IMR-90 (cell line): ENCODE measurements around the gene AGXT2. TPM values are rescaled to one million over a fixed set of nuclear protein-coding genes. Genes with fewer than 3 reads are reported as not detected.

Source experiments
- ATAC-seq: fragments of 200-7000 bp; cut with Tn5 transposase; 2 replicates; pipeline ENCODE4 v1.9.1; 2020; ENCODE audit warnings: low read depth, mild to moderate bottlenecking, moderate library complexity
- BruUV-seq: library from RNA; stranded (reverse); fragments of 400-500 nt; replicated peaks from 2 replicates; lab custom pipeline; 2021; lab: Mats Ljungman, UMichigan
- CTCF ChIA-PET: fragments of 300-600 bp; formaldehyde crosslinking; extraction: SDS; loops from one replicate; lab custom pipeline; 2021; ENCODE audit warnings: antibody characterized with exemption; lab: Yijun Ruan, JAX
- POLR2A ChIA-PET: fragments of 300-600 bp; sonication (Branson Sonifier 250); formaldehyde crosslinking; loops from one replicate; lab custom pipeline; 2022; ENCODE audit warnings: antibody characterized with exemption; ENCODE audit not compliant: unreplicated experiment; lab: Charles Lee
- DNase-seq: peaks from one replicate; pipeline ENCODE4 v3.0.0; 2013
- H2AFZ ChIP-seq: replicated peaks from 2 replicates; pipeline ENCODE3; 2013; ENCODE audit warnings: low read length, mild to moderate bottlenecking; ENCODE audit not compliant: poor library complexity
- H2AK5ac ChIP-seq: 2 replicates; pipeline ENCODE4 v1.6.1; 2013; ENCODE audit warnings: low read depth, low read length, inconsistent platforms
- H2AK9ac ChIP-seq: replicated peaks from 2 replicates; pipeline ENCODE3; 2013; ENCODE audit warnings: mild to moderate bottlenecking, low read depth, low read length, moderate library complexity; ENCODE audit not compliant: poor library complexity
- H2BK120ac ChIP-seq: 2 replicates; pipeline ENCODE4 v1.6.1; 2013; ENCODE audit warnings: low read depth, low read length, inconsistent platforms
- H2BK15ac ChIP-seq: 3 replicates; pipeline ENCODE4 v1.6.1; 2013; ENCODE audit warnings: low read depth, low read length, inconsistent platforms
- H2BK20ac ChIP-seq: 2 replicates; pipeline ENCODE4 v1.6.1; 2013; ENCODE audit warnings: low read depth, mild to moderate bottlenecking, inconsistent platforms, low read length, moderate library complexity
- H2BK5ac ChIP-seq: 2 replicates; pipeline ENCODE4 v1.6.1; 2013; ENCODE audit warnings: mild to moderate bottlenecking, low read depth, low read length, inconsistent platforms; ENCODE audit not compliant: poor library complexity, severe bottlenecking
- H3K14ac ChIP-seq: replicated peaks from 2 replicates; pipeline ENCODE4 v1.6.1; 2013; ENCODE audit warnings: low read depth, low read length, inconsistent platforms
- H3K18ac ChIP-seq: 2 replicates; pipeline ENCODE4 v1.6.1; 2013; ENCODE audit warnings: low read depth, low read length, control low read depth
- H3K23ac ChIP-seq: 2 replicates; pipeline ENCODE4 v1.6.1; 2013; ENCODE audit warnings: low read depth, low read length, inconsistent platforms
- H3K27ac ChIP-seq: 2 replicates; pipeline ENCODE4 v1.5.1; 2013; ENCODE audit warnings: mild to moderate bottlenecking, control low read depth, low read length; ENCODE audit not compliant: insufficient read depth
- H3K27me3 ChIP-seq: 2 replicates; pipeline ENCODE4 v1.6.1; 2013; ENCODE audit warnings: low read length; ENCODE audit not compliant: control insufficient read depth, insufficient read depth
- H3K36me3 ChIP-seq: 2 replicates; pipeline ENCODE4 v1.6.1; 2013; ENCODE audit warnings: low read length, mixed read lengths; ENCODE audit not compliant: control insufficient read depth, insufficient read depth
- H3K4ac ChIP-seq: 2 replicates; pipeline ENCODE4 v1.6.1; 2013; ENCODE audit warnings: low read depth, low read length, inconsistent platforms
- H3K4me1 ChIP-seq: 2 replicates; pipeline ENCODE4 v1.6.1; 2013; ENCODE audit warnings: low read length, mixed read lengths; ENCODE audit not compliant: control insufficient read depth, insufficient read depth
- H3K4me2 ChIP-seq: 2 replicates; pipeline ENCODE4 v1.6.1; 2013; ENCODE audit warnings: low read depth, mild to moderate bottlenecking, control low read depth, low read length, moderate library complexity
- H3K4me3 ChIP-seq: 2 replicates; pipeline ENCODE4 v1.5.1; 2013; ENCODE audit warnings: low read depth, mild to moderate bottlenecking, control low read depth, low read length, moderate library complexity; ENCODE audit not compliant: insufficient read depth
- H3K56ac ChIP-seq: 2 replicates; pipeline ENCODE4 v1.6.1; 2013; ENCODE audit warnings: low read length, inconsistent platforms; ENCODE audit not compliant: insufficient read depth; ENCODE audit errors: extremely low read depth
- H3K79me1 ChIP-seq, 2 experiments: 2 replicates each; pipeline ENCODE4 v1.6.1; 2013; ENCODE audit warnings: low read length in 2 of 2, inconsistent platforms in 1 of 2, low read depth in 1 of 2
- H3K9ac ChIP-seq: 2 replicates; pipeline ENCODE4 v1.6.1; 2013; ENCODE audit warnings: low read depth, low read length, control low read depth
- H3K9me1 ChIP-seq: 2 replicates; pipeline ENCODE4 v1.6.1; 2013; ENCODE audit warnings: low read length, inconsistent platforms; ENCODE audit not compliant: insufficient read depth
- H3K9me3 ChIP-seq: 2 replicates; pipeline ENCODE4 v1.6.1; 2013; ENCODE audit warnings: low read length; ENCODE audit not compliant: control insufficient read depth, insufficient read depth
- H4K20me1 ChIP-seq: 2 replicates; pipeline ENCODE4 v1.6.1; 2013; ENCODE audit warnings: low read length, inconsistent platforms; ENCODE audit not compliant: insufficient read depth
- H4K5ac ChIP-seq: 2 replicates; pipeline ENCODE4 v1.6.1; 2013; ENCODE audit warnings: mild to moderate bottlenecking, low read depth, low read length, control low read depth
- H4K8ac ChIP-seq, 2 experiments: 2 replicates each; pipeline ENCODE4 v1.6.1; 2013; ENCODE audit warnings: low read depth in 2 of 2, low read length in 2 of 2, control low read depth in 1 of 2, inconsistent platforms in 1 of 2
- H4K91ac ChIP-seq: 2 replicates; pipeline ENCODE4 v1.6.1; 2013; ENCODE audit warnings: low read depth, low read length, inconsistent platforms; ENCODE audit not compliant: insufficient read depth
- BHLHE40 ChIP-seq: fragments of 150-350 bp; IDR thresholded peaks from 2 replicates; pipeline ENCODE4 v1.6.1; 2016; ENCODE audit warnings: mild to moderate bottlenecking, low read depth, low read length
- FOS ChIP-seq: fragments of 150-350 bp; IDR thresholded peaks from 2 replicates; pipeline ENCODE4 v1.6.1; 2016; ENCODE audit warnings: low read depth, low read length
- POLR2A ChIP-seq: IDR thresholded peaks from 2 replicates; pipeline ENCODE4 v1.6.1; 2012; ENCODE audit warnings: mild to moderate bottlenecking, low read depth, low read length
- WGBS, 2 experiments: methylation state at CpG; one replicate each; pipeline versions ENCODE4 v1.1.5 to v1.1.7; 2013; ENCODE audit warnings: missing lambda C conversion rate in 2 of 2; ENCODE audit not compliant: insufficient read length in 1 of 2; ENCODE audit errors: extremely low coverage in 2 of 2; 5-methylcytosine and 5-hydroxymethylcytosine counted together
- dilution Hi-C: fragments of 300-500 bp; cut with HindIII; formaldehyde crosslinking; loops from one replicate; pipeline ENCODE4 v1.14.3; 2018; ENCODE audit warnings: low sequenced_read_pairs; ENCODE audit not compliant: unreplicated experiment
- in situ Hi-C: fragments of 300-500 bp; cut with MboI; formaldehyde crosslinking; loops from 3 replicates; pipeline ENCODE4 v1.14.3; 2019; ENCODE audit warnings: low sequenced_read_pairs, inconsistent platforms, mixed read lengths
- intact Hi-C: fragments of 100-400 bp; cut with micrococcal nuclease; formaldehyde crosslinking; loops from 2 replicates; pipeline ENCODE4 v1.10.0; 2022
- polyA plus RNA-seq, 3 experiments: library from polyadenylated mRNA; depleted of rRNA; stranded (reverse); fragments of >200 nt; gene quantifications; 2 replicates each; pipeline ENCODE4 v1.2.3, GENCODE V29; 2012; ENCODE audit warnings: low replicate concordance in 1 of 3
- total RNA-seq: library from RNA; depleted of rRNA; stranded (reverse); fragments of >200 nt; gene quantifications from 2 replicates; pipeline ENCODE4 v1.2.3, GENCODE V29; 2012

Gene AGXT2
- total and polyA plus RNA-seq, 2 of the 4 experiments (the other 2 are of a cell fraction): not detected

GRCh38 chr5:35009657-35010056, 38.1 kb downstream of the AGXT2 start:
- Histone ChIP-seq H3K23ac (no peak overlapping the region), H2AK5ac (0 out of 2 replicates have a peak overlapping the region, but pooled peaks have one; percentile 9), H3K4me3 (no peak overlapping the region), H3K27me3 (peaks cover 3% of the 10 kb centered on the region; the same call in 1 of the 2 replicates), H3K9me1 (no peaks in the 10 kb centered on the region), H3K56ac (no peak overlapping the region), H2BK20ac (no peak overlapping the region), H3K4ac (no peak overlapping the region), H2BK15ac (no peak overlapping the region), H3K4me2 (peak overlapping the region; percentile 9; the same call in 1 of the 2 replicates), H3K14ac (no peak overlapping the region), H3K9me3 (no peaks in the 10 kb centered on the region), H4K91ac (no peak overlapping the region), H2BK5ac (peak overlapping the region; percentile 71), H2BK120ac (no peak overlapping the region), H3K18ac (peak overlapping the region; percentile 27), H3K79me1 (no peaks in the 10 kb centered on the region), H4K20me1 (no peaks in the 10 kb centered on the region), H3K36me3 (no peaks in the 10 kb centered on the region), H4K8ac (no peak overlapping the region), H3K9ac (no peak overlapping the region), H3K27ac (peak overlapping the region; percentile 59; the same call in 1 of the 2 replicates), H3K4me1 (peaks cover 3% of the 10 kb centered on the region), H4K5ac (peak overlapping the region; percentile 13; the same call in 1 of the 2 replicates), H2AK9ac (no peak overlapping the region), H2AFZ (no peak overlapping the region)
- intact Hi-C loops (no loop called here), in situ Hi-C loops (loop anchor here (10.0 kb wide), 1 partner anchor 535 kb away; no protein-coding TSS in a partner anchor), dilution Hi-C loops (no loop called here)
- no TSS peak for BruUV-seq
- ATAC-seq (peak; percentile 78), DNase-seq (peak; percentile 41)
- ChIA-PET CTCF (no interaction called here), POLR2A (no interaction called here)
- no peak for TF ChIP-seq FOS
- TF ChIP-seq POLR2A: no peak
- no peak for TF ChIP-seq BHLHE40
- no CpG with 5 or more reads among the region's 3 CpGs for WGBS, 2 experiments
